CD4-positive, alpha-beta T cell treated with Interleukin-10 for 1 hour (primary cell): ENCODE results near the gene SPON2.
"Not testable (repeated sequence)": the region's sequence is repeated elsewhere in the genome, so short reads cannot be mapped to it uniquely, and the experiment has no call there.

Experiments
- DNase-seq: peaks from one replicate; pipeline ENCODE4 v3.0.0-alpha.2; 2020

SPON2 gene

GRCh38 chr4:1139860-1140259 lies 32.5 kb downstream of the SPON2 start:
- no peak for DNase-seq

- no peak for DNase-seq
Observed at GRCh38 chr4:1137850-1138249, 34.5 kb downstream of the SPON2 start.

GRCh38 chr4:1137063-1137776 lies 35.2 kb downstream of the SPON2 start:
- DNase-seq, result peak; percentile 24

GRCh38 chr4:1136048-1136447 lies 36.3 kb downstream of the SPON2 start:
- DNase-seq, result no peak

GRCh38 chr4:1133033-1133432 lies 39.4 kb downstream of the SPON2 start:
- DNase-seq, result no peak

GRCh38 chr4:1130316-1131186 lies 41.8 kb downstream of the SPON2 start:
- DNase-seq, result peak; percentile 85

- DNase-seq, result no peak
Observed at GRCh38 chr4:1126506-1126905, 45.9 kb downstream of the SPON2 start.

- DNase-seq, result not testable (repeated sequence)
Observed at GRCh38 chr4:1125466-1125865, 46.9 kb downstream of the SPON2 start.

- DNase-seq, result no peak
Observed at GRCh38 chr4:1124818-1125217, 47.6 kb downstream of the SPON2 start.

- DNase-seq, result no peak
Observed at GRCh38 chr4:1122505-1122904, 49.9 kb downstream of the SPON2 start.
